Endodermal cell (in vitro differentiated cells): ENCODE data around the gene YBX2. TPM values are rescaled to one million over a fixed set of nuclear protein-coding genes. Genes with fewer than 3 reads are reported as not detected.
A peak's percentile ranks its signal among the peaks of the same experiment; 100 is the strongest.

ENCODE experiments used
- DNase-seq: peaks from one replicate; pipeline ENCODE4 v3.0.0-alpha.2; 2017
- H3K27ac ChIP-seq: 2 replicates; pipeline ENCODE4 v1.5.1; 2013; ENCODE audit warnings: mild to moderate bottlenecking, low read depth, low read length, moderate library complexity
- H3K27me3 ChIP-seq: 2 replicates; pipeline ENCODE4 v1.6.1; 2013; ENCODE audit warnings: mild to moderate bottlenecking, low read length, moderate library complexity; ENCODE audit not compliant: insufficient read depth, control insufficient read depth, poor library complexity, severe bottlenecking
- H3K36me3 ChIP-seq: 2 replicates; pipeline ENCODE4 v1.7.0; 2013; ENCODE audit warnings: mild to moderate bottlenecking, low read length, moderate library complexity; ENCODE audit not compliant: control insufficient read depth, insufficient read depth
- H3K4me1 ChIP-seq: one replicate; pipeline ENCODE4 v1.7.0; 2013; ENCODE audit warnings: low read length; ENCODE audit not compliant: control insufficient read depth, insufficient read depth
- H3K4me3 ChIP-seq: 2 replicates; pipeline ENCODE4 v1.5.1; 2013; ENCODE audit warnings: mild to moderate bottlenecking, low read length, moderate library complexity
- H3K9ac ChIP-seq: 2 replicates; pipeline ENCODE4 v1.6.1; 2013; ENCODE audit warnings: mild to moderate bottlenecking, low read length, moderate library complexity; ENCODE audit not compliant: poor library complexity, severe bottlenecking; ENCODE audit errors: extremely low read depth
- H3K9me3 ChIP-seq: 2 replicates; pipeline ENCODE4 v1.6.1; 2013; ENCODE audit warnings: mild to moderate bottlenecking, low read length, moderate library complexity; ENCODE audit not compliant: control insufficient read depth
- H3K27ac Mint-ChIP-seq: 2 replicates; pipeline ENCODE4 v1.8.0; 2020; ENCODE audit warnings: mixed read lengths
- H3K27me3 Mint-ChIP-seq: 2 replicates; pipeline ENCODE4 v1.8.0; 2021; ENCODE audit warnings: mild to moderate bottlenecking, mixed read lengths; ENCODE audit not compliant: insufficient read depth
- H3K36me3 Mint-ChIP-seq: 2 replicates; pipeline ENCODE4 v1.8.0; 2020; ENCODE audit warnings: low read depth, mixed read lengths
- H3K4me1 Mint-ChIP-seq: 2 replicates; pipeline ENCODE4 v1.8.0; 2020; ENCODE audit warnings: mixed read lengths
- H3K4me3 Mint-ChIP-seq: 2 replicates; pipeline ENCODE4 v1.8.0; 2020; ENCODE audit warnings: mild to moderate bottlenecking, moderate library complexity, mixed read lengths
- H3K9me3 Mint-ChIP-seq: 2 replicates; pipeline ENCODE4 v1.8.0; 2020; ENCODE audit warnings: mild to moderate bottlenecking, mixed read lengths
- WGBS, 2 experiments: methylation state at CpG; one replicate each; pipeline versions ENCODE4 v1.1.5 to v1.1.7; 2013; ENCODE audit warnings: missing lambda C conversion rate in 2 of 2, mixed read lengths in 1 of 2; ENCODE audit not compliant: insufficient coverage in 1 of 2, insufficient read length in 1 of 2; 5-methylcytosine and 5-hydroxymethylcytosine counted together
- total RNA-seq, 2 donors: library from RNA; stranded (reverse); fragmentation: NEBNext Ultra II Directional in 1 of 2; extraction: Animal tissue kit (Norgen Biotek cat#: 25700) in 1 of 2; gene quantifications; 2 replicates in 1 of 2; 3 replicates in 1 of 2; pipeline ENCODE4 v1.2.1, GENCODE V29; 2021
- TF ChIP-seq, protein P1 (sequence below): fragments of 200-600 bp; sonication (generic); conservative IDR thresholded peaks from 2 replicates; pipeline ENCODE4 v1.5.0; 2021; ENCODE audit warnings: antibody characterized with exemption, mild to moderate bottlenecking

YBX2 gene
- total RNA-seq, 2 donors from 2014 or later = 6.6 to 15.9 TPM

DNA sequence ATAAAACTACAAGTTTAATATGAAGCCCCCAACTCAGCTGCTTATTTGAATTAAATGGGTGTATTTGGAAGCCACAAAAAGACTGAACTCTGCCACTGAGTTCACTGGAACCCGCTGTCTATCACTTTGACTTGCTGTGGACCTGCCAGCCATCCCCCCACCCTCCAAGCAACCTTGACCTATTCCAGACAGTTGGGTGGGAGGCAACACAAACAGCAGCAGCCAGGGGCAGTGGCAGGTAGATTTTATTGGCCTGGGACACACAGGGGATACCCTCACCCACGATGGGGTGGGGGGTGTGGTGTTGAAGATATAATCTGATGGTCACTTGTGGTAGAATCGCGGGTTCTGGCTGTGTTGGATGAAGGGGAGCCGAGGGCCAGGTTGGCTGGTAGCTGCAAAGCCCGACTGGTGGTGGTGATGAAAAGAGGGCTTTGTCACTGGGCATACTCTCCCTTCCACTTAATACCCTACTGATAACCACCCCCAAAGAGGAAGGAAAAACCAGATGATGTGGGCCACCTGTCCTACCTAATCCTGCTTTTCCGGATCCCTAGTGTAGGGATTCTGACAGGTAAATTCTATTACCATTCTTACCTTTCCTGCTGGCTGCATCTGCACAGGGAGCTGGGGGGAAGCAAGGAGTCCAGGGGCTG is 18.1 kb upstream of the YBX2 start:
- H3K36me3 Mint-ChIP-seq = peaks cover 56% of the 10 kb centered on the region
- WGBS, 2 experiments = 80 to 98% methylated on average over 2 to 7 of the region's 7 CpGs
- TF ChIP-seq, protein P1, sequence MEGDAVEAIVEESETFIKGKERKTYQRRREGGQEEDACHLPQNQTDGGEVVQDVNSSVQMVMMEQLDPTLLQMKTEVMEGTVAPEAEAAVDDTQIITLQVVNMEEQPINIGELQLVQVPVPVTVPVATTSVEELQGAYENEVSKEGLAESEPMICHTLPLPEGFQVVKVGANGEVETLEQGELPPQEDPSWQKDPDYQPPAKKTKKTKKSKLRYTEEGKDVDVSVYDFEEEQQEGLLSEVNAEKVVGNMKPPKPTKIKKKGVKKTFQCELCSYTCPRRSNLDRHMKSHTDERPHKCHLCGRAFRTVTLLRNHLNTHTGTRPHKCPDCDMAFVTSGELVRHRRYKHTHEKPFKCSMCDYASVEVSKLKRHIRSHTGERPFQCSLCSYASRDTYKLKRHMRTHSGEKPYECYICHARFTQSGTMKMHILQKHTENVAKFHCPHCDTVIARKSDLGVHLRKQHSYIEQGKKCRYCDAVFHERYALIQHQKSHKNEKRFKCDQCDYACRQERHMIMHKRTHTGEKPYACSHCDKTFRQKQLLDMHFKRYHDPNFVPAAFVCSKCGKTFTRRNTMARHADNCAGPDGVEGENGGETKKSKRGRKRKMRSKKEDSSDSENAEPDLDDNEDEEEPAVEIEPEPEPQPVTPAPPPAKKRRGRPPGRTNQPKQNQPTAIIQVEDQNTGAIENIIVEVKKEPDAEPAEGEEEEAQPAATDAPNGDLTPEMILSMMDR = no peak

DNA sequence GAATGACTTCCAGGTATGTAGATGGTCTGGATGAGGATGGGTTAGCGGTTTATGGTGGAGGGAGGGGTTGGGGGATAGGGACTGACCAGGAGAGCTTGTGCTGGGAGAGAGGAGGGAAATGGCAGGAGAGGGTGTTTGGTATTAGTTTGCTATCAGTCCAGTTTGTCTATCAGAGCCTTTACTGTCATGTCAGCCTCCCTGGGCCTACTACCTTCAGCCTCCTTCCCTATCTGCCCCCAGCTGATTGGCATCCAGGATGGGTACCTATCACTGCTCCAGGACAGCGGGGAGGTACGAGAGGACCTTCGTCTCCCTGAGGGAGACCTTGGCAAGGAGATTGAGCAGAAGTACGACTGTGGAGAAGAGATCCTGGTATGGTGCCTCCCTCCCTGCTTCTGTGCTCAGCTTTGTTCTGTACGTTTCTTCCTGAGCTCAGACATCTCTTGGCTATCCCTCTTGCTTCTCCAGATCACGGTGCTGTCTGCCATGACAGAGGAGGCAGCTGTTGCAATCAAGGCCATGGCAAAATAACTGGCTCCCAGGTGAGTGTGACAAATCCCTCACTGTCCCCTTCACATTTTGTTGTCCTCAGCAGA is 16.8 kb upstream of the YBX2 start:
- Mint-ChIP-seq H3K27me3 (no peaks in the 10 kb centered on the region), H3K27ac (peak overlapping the region; percentile 26), H3K9me3 (no peaks in the 10 kb centered on the region), H3K4me1 (peaks cover 30% of the 10 kb centered on the region), H3K4me3 (no peak overlapping the region), H3K36me3 (peaks cover 51% of the 10 kb centered on the region)
- Histone ChIP-seq H3K4me1 (peaks cover 5% of the 10 kb centered on the region), H3K36me3 (peaks cover 49% of the 10 kb centered on the region), H3K9me3 (no peaks in the 10 kb centered on the region), H3K9ac (no peak overlapping the region), H3K27ac (no peak overlapping the region), H3K4me3 (peak overlapping the region; percentile 99), H3K27me3 (no peaks in the 10 kb centered on the region)
- TF ChIP-seq, protein P1 = no peak
- no peak for DNase-seq
- WGBS, 2 experiments = 92 to 96% methylated on average over 5 to 7 of the region's 7 CpGs

More for the DNA sequence above, 18.1 kb upstream of the YBX2 start:
- Mint-ChIP-seq H3K27me3 (no peaks in the 10 kb centered on the region), H3K9me3 (no peaks in the 10 kb centered on the region), H3K4me3 (no peak overlapping the region), H3K4me1 (peaks cover 28% of the 10 kb centered on the region), H3K27ac (peak overlapping the region; percentile 67)
- Histone ChIP-seq H3K27ac (no peak overlapping the region), H3K9me3 (no peaks in the 10 kb centered on the region), H3K36me3 (peaks cover 56% of the 10 kb centered on the region), H3K27me3 (no peaks in the 10 kb centered on the region), H3K4me1 (peaks cover 5% of the 10 kb centered on the region), H3K4me3 (no peak overlapping the region), H3K9ac (no peak overlapping the region)
- no peak for DNase-seq

DNA sequence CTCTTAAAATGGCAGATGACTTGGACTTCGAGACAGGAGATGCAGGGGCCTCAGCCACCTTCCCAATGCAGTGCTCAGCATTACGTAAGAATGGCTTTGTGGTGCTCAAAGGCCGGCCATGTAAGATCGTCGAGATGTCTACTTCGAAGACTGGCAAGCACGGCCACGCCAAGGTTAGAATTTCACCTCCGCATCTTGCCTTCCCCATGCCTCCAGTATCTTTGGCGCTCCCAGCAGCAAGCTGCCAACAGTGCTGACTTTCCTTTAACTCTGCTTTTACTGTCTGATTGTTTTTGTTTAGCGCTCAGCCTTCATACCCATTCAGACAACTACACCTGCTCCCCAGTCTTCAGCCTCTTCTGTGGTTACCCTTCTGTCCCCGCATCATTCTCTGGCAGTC is 15.2 kb upstream of the YBX2 start:
- Histone ChIP-seq H3K4me1 (no peaks in the 10 kb centered on the region), H3K4me3 (peak overlapping the region; percentile 99), H3K9me3 (no peaks in the 10 kb centered on the region), H3K27me3 (no peaks in the 10 kb centered on the region), H3K9ac (no peak overlapping the region), H3K36me3 (peaks cover 42% of the 10 kb centered on the region), H3K27ac (no peak overlapping the region)
- H3K36me3 Mint-ChIP-seq = peaks cover 49% of the 10 kb centered on the region
- TF ChIP-seq, protein P1 = no peak
- H3K9me3 Mint-ChIP-seq = no peaks in the 10 kb centered on the region
- WGBS, 2 experiments = 96 to 97% methylated on average over 7 to 12 of the region's 12 CpGs
- peaks cover 30% of the 10 kb centered on the region for H3K4me1 Mint-ChIP-seq
- DNase-seq = no peak
- no peaks in the 10 kb centered on the region for H3K27me3 Mint-ChIP-seq
- H3K4me3 Mint-ChIP-seq = peak overlapping the region; percentile 88
- peak overlapping the region; percentile 97 for H3K27ac Mint-ChIP-seq
